Amniotic epithelial cell (primary cell): ENCODE data around the gene HOXA9.
A peak's percentile ranks its signal among the peaks of the same experiment; 100 is the strongest.

Source experiments
- DNase-seq: peaks from one replicate; pipeline ENCODE4 v3.0.0-alpha.2; 2010; ENCODE audit warnings: low read depth

HOXA9 gene

DNA sequence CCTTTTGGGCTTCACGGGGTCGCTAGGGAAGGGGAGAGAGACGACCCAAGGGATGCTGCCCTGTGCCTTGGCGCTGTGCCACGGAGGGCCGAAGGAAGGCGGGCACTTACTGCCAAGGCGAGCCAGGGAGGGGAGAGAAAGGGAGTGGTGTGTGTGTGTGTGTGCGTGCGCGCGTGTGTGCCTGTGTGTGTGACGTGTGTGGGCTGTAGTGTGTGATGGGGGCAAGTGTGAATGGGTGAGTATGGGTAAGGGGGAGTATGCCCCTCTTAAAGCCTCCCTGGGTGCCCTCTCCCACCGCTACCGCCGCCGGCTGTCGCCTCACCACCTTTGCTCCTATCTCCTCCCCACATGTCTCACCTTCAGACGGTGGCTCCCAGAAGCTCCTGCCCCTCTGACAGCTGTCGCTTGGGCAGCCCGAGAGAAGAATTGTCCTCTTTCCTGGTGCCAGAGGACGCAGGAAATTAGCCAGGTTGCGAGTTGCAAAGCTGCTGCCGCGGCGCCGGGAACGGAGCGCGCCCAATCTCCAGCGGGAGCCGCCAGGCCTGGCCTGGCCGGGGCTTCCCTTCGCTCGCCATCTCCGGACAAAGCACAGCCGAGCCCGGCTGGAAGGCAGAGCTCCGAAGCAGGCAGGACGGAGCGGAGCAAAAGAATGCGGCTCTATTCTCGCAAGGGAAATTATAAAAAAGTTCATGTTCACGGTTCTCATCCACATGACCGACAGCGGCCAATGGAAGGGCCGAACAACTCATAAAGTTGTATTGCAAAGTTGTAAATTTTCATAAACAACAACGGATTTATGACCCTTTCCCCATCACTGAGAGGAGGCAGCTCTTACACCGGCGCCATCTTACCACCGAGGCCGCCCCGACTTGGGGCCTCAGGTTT lies 13.2 kb downstream of the HOXA9 start, which contains the start of gene HOXA3:
Gene HOXA3 (minus strand): TSS at position 653 of the 885 bp plus-strand sequence. CDS start 41,943 bp downstream, outside the sequence.
- no peak for DNase-seq

DNA sequence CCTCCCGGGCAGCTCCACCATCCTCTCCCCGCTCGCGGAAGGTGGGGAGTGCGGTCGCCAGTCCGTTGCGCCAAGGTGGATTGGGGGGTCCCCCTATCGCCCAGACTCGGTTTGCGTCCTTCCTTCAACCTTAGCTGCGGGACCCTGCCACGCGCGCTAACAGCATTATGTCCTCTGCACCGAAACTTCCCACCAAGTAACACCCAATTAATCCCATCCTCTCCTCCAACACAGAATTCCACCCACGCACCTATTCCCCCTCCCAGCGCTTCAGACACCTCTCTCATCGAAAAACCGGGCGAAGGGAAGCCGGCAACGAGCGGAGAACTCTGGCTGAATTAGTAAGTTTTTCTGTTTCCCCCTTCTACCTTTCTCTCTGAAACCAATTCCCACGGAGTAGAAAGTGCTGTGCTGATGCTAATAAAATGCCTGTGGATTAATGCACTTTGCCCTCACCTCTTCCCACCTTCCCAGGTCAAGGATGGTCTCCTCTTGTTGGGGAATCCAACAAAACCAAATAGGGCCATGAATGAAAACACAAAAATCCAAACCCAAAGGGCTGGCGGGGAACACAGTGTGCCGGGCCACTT lies 13.9 kb downstream of the HOXA9 start:
- DNase-seq: no peak

DNA sequence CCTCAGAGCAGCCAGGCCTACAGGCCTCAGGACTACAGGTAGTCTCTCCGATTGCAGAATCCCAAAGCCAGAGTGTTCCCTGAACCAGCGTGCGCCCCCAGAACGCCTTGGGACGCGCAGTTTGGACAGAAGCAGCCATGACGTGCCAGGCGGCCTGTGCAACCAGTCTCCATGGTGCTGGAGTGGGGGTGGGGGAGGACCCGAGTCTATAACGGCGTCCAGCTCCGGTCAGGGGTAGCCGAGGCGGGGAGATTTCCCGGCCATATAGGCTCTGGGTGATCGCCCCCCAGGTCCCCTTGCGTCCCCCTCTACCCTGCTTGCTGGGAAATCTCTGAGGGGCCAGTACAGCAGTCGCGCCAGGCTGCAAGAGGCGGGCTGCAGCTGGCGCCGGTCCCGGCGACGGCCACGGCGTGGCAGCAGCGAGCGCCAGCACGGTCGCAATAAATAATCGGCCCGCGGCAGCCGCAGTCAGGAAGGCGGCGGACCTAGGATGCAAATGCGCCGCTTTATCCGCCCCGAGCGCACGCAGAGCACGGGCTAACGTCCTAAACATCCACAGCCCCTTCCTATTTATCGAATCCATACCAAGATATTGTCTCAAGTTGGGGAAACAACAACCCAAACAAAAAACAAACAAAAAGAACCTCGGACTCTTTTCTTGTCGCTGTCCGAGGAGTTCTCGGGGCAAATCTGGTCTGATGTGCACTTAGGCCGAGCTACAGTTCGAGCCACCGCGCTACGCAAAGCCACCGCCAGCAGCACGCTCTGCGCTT lies 14.6 kb downstream of the HOXA9 start:
- peak; percentile 42 for DNase-seq

DNA sequence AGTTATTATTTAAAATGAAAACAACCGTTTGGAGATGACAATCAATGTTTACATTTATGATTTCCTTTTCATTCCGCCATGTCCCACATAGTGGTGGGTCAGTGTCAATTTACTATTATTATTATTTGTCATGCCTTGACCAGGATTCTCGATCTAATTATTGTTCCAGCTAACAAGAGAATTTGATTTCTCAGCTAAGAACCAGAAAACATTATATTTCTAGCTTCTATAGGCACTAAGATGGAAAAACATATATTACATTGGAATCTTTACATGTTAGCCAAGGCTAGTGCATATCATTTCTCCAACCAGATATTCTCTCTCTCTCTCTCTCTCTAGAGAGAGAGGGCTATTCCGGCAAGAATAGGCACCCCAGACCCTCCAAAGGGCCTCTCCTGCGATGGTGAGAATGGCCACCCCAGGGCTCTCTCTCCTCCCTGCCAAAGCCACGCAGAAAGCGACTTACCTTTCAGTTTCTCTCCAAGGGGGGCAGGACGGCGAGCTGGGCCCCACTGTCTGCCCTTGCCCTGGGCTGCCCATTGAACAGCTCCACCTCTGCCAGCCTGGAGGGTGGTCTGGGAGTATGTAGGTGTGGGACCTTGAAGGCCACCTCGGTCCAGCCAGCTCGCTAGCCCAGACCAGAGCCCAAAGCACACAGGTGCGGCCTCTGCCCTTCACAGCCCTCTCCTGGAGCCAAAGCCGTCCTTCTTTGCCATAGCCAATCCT lies 15.3 kb downstream of the HOXA9 start:
- no peak for DNase-seq

DNA sequence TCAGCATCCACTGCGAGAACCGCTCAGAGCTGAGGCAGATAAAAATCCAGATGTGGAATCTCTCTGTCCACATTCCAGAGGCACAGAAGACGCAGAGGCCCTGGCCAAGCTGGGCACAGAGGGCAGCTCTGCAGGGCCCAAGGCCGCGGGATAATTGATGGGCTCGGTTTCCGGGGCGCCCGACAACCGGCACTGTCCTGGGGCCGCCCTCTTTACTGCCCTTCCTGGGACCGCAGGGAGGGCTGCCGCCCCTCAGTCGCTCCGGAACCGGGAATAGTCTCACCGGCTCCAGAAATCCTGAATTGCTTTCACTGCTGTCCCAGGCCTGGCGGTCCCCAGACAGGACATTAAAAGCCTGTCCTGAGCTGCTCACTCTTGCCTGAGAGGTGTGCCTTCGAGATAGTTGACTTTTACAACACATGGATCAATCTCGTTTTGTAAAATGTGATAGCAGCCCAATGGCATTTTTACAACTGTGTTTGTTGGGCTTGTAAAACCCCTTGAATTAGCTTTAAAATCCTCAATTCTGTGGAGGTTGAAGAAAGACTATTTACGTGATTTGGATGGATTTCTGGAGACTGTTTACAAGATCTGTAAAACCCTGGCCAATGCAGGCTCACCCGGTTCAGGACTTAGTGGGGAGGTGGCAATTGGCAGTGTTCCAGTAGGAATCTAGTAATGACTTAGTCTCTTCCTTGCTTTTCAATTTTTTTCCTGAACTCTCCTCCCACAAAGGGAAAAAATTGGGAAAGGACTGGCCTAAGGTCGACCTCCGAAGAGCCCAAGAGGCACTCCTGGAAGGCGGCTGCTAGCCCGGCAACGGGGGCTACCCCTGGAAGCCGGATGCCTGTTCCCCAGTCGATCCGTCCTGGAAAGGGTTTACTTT lies 16.3 kb downstream of the HOXA9 start:
- DNase-seq: no peak

DNA sequence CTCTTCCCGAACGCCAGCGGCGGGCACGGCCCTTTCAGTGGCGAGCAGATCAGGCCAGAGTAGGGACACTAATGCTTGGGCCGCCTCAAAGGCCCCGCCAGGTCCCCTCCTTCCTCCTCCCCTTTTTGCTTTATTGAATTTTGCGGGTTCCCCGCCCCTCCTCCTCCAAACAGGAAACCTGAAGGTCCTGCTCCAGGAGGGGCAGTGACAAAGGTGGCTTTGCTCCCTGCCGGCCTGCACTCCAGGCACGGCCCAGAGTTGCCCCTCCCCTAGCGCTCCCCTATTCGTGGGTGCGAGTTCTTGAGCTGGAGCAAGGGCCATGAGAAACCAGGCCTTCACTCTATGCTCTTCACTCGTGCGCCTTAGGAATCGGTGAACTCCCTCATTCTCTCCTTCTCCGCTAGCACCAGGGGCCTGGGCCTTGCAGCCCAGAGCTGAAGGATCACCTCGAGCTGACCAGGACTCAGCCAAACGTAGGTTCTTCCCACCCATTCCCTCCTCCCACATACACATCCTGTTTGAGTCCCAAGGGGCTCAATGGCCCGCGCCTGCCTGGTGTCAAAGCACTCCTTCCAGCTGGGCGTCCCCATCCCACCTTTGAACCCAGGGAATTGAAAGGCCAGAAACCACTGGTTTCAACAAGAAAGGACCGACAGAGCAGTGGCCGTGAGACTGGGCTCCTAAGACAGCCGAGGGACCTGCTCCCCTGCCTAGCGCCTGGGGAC lies 17.1 kb downstream of the HOXA9 start:
- DNase-seq: no peak

DNA sequence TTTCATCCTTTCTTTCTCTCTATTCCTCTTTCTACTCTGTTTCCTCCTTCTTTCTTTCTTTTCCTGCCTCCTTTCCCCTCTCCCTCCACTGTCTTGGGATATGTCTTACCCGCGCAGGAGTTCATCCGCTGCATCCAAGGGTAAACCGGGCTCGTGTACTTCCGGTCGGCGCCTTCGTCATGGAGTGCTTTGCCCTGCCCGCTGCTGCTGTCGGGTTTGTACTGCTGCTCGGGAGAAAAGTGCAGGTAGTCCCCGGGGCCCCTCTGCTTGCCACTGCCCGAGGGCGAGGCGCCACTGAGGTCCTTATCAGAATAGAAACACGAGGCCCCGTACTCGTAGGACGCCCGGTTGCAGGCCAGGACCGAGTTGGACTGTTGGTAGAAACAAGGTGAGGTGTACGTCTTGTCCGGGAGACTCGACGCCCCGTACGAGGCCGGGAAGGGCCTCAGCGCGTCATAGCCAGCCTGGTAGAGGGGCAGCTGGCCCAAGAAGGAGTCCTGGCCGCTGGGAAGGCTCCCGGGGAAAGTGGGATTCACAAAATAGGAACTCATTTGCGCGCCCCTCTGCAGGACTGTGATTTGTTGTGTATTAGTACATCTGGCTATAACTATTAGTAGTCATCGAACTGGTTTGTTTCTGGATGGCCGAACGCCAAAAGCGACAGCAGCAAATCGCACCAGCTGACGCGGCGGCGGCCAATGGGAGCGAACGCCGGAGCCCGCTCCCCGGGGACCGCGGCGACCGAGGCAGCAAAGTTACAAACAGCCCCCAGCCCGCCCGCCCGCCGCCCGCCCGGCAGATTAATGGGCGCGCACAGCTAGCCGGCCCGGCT lies 17.9 kb downstream of the HOXA9 start, which contains the start of gene HOXA6:
Gene HOXA6 (minus strand): TSS at position 576 of the 832 bp plus-strand sequence. CDS start 25 bp downstream, at position 551.
- DNase-seq: no peak

DNA sequence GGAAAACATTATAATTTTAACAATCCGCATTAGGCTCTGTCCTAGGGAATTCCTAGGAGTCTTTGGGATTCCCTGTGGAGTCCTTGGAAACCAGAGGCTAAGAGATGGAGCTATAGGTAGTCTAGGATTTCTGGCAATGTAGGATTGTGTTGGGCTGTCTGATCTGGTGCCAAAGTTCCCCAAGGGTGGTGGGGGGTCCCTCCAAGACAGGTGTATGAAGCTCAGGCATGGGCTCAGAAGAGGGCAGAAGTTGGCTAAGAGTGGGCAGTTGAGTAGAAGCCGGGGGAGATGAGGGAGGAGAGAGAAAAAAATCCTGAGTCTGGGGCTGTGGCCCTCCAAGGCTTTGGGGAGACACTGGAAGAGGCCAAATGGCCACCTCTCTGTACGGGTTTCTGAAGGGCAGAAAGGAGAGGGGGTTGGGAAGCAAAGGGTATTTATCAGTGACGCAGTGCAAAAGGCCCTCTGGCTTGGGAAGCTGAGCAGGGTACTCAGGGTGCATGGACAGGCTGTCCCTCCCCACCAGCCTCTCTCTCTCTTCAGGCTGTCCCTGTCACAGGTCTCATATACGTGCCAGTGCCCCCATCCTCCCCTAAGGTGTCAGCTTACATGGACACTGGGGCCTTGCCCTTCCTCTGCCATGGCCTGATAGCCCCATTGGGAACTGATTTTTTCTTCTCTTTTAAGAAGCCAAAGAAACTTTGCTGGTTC lies 18.7 kb downstream of the HOXA9 start:
- no peak for DNase-seq

DNA sequence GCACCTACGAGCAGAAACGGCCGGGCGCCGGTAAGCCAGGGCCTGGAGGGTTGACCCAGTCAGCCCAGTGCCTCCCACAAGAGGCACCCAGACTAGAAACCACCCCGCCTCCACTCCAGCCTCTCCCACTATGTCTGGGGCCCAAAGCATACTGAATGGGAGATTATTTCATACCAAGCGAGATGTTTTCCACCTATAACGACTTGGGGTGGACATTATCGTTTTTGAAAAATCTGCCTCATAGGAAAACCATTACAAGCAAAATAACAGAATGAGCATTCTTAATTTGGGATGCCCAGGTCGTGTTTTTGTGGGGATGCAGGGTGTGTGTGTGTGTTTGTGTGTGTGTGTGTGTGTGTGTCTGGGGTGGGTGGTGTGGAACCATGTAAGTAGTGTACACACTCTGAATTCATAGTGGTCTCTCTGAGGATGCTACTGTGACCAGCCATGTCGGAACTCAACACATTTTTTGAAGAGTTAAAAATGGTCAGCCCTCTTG lies 19.4 kb downstream of the HOXA9 start:
- no peak for DNase-seq

DNA sequence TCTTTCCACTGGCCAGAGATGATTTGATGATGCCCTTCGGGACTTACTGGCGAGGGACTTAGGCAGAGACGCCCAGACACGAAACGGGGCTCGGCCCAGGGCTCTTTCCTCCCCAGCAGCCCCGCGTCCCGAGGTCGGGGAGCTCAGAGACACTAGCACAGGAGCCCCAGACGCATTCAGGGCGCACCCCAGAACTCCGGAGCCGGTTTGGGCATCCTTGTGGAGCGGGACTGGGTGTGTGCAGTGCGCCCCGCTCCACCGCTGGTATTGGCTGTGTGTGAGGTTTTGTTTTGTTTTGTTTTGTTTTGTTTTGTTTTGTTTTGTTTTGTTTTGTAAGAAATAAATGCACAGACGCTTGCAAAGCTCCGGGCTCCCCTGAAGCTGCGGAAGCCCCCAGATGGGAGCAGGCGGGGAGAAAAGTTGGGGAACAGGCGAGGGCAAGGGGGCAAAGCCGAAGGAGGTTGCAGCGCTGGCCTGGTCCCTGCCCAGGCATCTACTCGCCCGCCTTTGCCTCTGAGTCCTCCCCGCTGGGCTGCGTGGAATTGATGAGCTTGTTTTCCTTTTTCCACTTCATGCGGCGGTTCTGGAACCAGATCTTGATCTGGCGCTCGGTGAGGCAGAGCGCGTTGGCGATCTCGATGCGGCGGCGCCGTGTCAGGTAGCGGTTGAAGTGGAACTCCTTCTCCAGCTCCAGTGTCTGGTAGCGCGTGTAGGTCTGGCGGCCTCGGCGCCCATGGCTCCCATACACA lies 20.0 kb downstream of the HOXA9 start:
- DNase-seq: no peak

DNA sequence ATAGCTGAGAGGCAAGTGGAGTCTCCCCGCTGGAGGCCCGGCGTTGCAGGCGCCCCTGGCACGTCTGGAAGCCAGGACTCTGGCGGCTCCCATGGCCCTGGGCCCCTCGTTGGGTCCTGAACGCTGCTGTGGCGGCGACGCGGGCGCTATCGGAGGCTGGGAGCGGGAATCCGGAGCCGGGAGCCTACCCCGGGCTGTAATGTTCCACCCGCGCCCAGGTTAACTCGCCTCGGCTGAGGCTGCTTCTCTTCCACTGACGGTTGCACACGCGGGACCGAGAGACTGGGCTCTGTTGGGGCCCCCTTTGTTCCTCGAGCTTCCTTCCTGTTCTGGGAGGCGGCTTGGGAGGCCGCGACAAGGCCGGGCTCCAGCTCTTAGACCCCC lies 20.6 kb downstream of the HOXA9 start:
- DNase-seq: no peak

DNA sequence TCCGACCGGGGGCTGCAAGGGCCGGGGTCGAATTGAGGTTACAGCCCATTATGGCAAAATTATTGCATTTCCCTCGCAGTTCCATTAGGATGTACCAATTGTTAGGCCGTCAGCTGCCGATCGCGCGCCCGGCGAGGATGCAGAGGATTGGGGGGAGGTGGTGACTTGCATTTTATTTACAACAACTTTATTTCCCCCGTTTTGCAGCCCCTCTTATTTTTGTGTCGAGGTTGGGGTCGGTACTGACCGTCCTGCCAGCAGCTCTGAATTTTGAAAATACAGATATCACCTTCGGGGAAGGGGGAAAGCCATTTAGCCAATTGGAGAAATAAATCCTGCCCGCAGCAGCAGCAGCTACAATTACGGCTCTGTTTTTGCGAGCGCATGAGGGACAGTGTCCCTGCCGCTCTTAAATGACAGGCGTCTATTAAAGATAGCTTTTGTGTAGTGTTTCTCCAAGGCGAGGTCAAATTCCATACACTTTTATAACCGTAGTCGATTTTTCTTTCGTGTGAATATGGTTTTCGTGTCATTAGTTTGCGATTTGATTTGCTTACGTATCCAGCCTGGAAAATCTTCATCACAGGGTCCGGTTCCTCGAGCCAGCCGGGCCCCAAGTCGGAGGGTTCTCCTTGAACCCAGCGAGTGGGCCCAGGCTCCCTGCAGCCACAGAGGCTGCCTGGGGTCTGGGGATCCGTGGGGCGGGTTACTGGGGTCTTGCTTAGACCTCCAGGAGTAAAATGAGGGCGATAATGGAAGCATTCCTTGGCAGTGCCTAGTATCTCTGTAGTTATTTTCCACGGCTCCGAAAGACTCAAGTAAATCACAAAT lies 21.2 kb downstream of the HOXA9 start:
- DNase-seq: no peak

DNA sequence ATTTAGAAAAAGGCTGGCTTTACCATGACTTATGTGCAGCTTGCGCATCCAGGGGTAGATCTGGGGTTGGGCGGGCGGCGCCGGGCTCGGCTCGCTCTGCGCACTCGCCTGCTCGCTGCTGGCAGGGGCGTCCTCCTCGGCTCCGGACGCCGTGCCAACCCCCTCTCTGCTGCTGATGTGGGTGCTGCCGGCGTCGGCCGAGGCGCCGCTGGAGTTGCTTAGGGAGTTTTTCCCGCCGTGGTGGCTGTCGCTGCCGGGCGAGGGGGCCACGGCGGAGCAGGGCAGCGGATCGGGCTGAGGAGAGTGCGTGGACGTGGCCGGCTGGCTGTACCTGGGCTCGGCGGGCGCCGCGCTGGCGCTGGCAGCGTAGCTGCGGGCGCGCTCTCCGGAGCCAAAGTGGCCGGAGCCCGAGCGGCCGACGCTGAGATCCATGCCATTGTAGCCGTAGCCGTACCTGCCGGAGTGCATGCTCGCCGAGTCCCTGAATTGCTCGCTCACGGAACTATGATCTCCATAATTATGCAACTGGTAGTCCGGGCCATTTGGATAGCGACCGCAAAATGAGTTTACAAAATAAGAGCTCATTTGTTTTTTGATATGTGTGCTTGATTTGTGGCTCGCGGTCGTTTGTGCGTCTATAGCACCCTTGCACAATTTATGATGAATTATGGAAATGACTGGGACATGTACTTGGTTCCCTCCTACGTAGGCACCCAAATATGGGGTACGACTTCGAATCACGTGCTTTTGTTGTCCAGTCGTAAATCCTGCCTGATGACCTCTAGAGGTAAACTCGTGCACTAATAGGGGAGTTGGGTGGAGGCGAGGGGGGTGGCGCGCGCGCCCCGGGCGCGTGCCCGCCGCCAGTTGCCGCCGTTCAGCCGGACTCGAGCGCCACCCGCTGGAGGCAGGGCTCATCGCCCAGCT lies 22.1 kb downstream of the HOXA9 start, which contains the start of gene HOXA5:
Gene HOXA5 (minus strand): TSS at position 659 of the 927 bp plus-strand sequence. CDS start 74 bp downstream, at position 585.
- peak; percentile 99 for DNase-seq

DNA sequence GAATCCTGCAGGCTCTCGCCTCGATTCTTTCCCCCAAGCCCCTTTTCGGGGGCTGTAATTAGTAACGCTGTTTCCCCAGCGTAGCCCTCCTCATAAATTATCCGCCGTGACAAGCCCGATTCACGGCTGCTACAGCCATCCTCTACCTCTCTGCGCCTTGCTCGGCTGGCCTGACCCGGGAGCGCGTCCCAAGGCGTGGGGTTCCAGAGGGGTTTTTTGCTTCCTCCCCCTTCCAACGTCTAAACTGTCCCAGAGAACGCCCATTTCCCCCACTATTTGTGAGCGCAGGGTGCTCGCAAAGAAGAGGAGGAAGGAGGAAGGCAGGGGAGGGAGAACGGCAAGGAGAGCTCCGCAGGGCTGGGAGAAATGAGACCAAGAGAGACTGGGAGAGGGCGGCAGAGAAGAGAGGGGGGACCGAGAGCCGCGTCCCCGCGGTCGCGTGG lies 22.7 kb downstream of the HOXA9 start:
- DNase-seq: no peak

DNA sequence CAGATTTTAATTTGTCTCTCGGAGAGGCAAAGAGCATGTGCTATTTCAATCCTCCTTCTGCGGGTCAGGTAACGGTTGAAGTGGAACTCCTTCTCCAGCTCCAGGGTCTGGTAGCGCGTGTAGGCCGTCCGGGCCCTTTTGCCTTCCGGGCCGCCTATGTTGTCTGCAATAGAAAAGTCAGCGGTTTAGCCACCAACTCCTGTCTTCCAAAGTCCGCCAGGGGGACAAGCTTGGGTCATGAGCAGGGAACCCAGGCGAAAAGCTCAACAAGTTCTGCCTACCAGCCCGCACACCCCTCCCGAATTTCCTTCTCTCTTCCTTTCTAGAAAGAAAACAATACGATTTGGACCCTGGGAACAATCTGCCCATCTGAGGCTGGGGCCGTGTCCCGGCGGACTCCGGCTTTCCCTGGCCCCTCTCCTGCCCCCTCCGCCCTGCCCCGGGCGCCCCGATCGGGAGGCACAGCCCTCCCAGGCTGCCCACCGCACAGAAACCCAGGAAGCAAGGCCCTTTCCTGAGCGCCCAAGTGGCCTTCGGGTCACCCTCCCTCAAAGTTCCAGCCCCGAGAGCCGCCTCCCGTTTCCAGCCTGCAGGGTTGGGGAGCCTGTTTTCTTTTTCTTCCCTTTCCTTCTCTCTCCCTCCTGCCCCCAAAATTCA lies 23.3 kb downstream of the HOXA9 start:
- no peak for DNase-seq
